ENCODE measurements around the gene FAM90A1.
"Not testable (repeated sequence)": the region's sequence is repeated elsewhere in the genome, so short reads cannot be mapped to it uniquely, and the experiment has no call there.

DNA sequence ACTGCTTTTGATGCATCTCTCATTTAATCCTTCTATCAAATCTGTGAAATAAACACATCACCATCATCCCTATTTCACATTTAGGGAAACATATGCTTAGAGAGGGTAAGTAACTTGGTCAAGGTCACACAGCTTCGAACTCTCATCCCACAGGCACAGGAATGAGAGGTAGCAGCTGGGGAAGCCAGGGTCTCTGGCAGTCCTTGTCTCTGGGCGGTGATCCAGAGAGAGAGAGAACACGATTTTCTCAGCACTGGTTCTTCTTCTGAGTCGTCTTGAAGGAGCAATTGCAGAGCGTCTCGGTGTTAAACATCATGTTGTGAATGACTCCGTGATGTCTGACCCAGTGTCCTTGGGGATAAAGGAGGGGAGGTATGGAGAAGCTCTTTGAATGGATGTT lies 36.8 kb upstream of the FAM90A1 start:
- TF ChIP-seq, protein P1, sequence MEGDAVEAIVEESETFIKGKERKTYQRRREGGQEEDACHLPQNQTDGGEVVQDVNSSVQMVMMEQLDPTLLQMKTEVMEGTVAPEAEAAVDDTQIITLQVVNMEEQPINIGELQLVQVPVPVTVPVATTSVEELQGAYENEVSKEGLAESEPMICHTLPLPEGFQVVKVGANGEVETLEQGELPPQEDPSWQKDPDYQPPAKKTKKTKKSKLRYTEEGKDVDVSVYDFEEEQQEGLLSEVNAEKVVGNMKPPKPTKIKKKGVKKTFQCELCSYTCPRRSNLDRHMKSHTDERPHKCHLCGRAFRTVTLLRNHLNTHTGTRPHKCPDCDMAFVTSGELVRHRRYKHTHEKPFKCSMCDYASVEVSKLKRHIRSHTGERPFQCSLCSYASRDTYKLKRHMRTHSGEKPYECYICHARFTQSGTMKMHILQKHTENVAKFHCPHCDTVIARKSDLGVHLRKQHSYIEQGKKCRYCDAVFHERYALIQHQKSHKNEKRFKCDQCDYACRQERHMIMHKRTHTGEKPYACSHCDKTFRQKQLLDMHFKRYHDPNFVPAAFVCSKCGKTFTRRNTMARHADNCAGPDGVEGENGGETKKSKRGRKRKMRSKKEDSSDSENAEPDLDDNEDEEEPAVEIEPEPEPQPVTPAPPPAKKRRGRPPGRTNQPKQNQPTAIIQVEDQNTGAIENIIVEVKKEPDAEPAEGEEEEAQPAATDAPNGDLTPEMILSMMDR (IDR thresholded peaks at IDR 0.05), result not testable (repeated sequence)
- not testable (repeated sequence) for TF ChIP-seq ZFX (IDR thresholded peaks at IDR 0.05; ENCODE audit: borderline replicate concordance)
